ENCODE measurements around the gene CELSR1. TPM values are rescaled to one million over a fixed set of nuclear protein-coding genes. Genes with fewer than 3 reads are reported as not detected.
"Not testable (repeated sequence)": the region's sequence is repeated elsewhere in the genome, so short reads cannot be mapped to it uniquely, and the experiment has no call there.

CELSR1 gene
- total RNA-seq, 3 donors from 2014 or later: 1.9 to 4.2 (median 2.5) TPM

- TF ChIP-seq, protein P1, sequence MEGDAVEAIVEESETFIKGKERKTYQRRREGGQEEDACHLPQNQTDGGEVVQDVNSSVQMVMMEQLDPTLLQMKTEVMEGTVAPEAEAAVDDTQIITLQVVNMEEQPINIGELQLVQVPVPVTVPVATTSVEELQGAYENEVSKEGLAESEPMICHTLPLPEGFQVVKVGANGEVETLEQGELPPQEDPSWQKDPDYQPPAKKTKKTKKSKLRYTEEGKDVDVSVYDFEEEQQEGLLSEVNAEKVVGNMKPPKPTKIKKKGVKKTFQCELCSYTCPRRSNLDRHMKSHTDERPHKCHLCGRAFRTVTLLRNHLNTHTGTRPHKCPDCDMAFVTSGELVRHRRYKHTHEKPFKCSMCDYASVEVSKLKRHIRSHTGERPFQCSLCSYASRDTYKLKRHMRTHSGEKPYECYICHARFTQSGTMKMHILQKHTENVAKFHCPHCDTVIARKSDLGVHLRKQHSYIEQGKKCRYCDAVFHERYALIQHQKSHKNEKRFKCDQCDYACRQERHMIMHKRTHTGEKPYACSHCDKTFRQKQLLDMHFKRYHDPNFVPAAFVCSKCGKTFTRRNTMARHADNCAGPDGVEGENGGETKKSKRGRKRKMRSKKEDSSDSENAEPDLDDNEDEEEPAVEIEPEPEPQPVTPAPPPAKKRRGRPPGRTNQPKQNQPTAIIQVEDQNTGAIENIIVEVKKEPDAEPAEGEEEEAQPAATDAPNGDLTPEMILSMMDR (IDR thresholded peaks at IDR 0.05): no peak
- no peaks in the 10 kb centered on the region for H3K4me1 ChIP-seq (ENCODE audit: low read depth)
- intact Hi-C loops (cut with DNase I, micrococcal nuclease): no loop called here
These were observed 63.4 kb downstream of the CELSR1 start for GRCh38 chr22:46473896-46474557.

GRCh38 chr22:46473021-46473779 is 64.2 kb downstream of the CELSR1 start:
- Histone ChIP-seq H3K4me3 (no peak overlapping the region), H3K4me1 (ENCODE audit: low read depth) (no peaks in the 10 kb centered on the region), H3K36me3 (ENCODE audit: low read depth) (no peaks in the 10 kb centered on the region), H3K9me3 (no peaks in the 10 kb centered on the region)
- TF ChIP-seq, protein P1 (IDR thresholded peaks at IDR 0.05): no peak
- intact Hi-C loops (cut with DNase I, micrococcal nuclease): no loop called here
- no peak for ATAC-seq
- DNase-seq: no peak

More at GRCh38 chr22:46473896-46474557, 63.4 kb downstream of the CELSR1 start:
- H3K4me3 ChIP-seq: no peak overlapping the region
- ATAC-seq (no peak), DNase-seq (no peak)
- H3K36me3 ChIP-seq (ENCODE audit: low read depth): no peaks in the 10 kb centered on the region
- H3K9me3 ChIP-seq: no peaks in the 10 kb centered on the region

- H3K4me1 ChIP-seq (ENCODE audit: low read depth): no peaks in the 10 kb centered on the region
- DNase-seq (no peak), ATAC-seq (no peak)
- no peaks in the 10 kb centered on the region for H3K9me3 ChIP-seq
- intact Hi-C loops (cut with DNase I, micrococcal nuclease): no loop called here
- H3K4me3 ChIP-seq: no peak overlapping the region
- H3K36me3 ChIP-seq (ENCODE audit: low read depth): no peaks in the 10 kb centered on the region
- TF ChIP-seq, protein P1 (IDR thresholded peaks at IDR 0.05): no peak
These were observed 64.8 kb downstream of the CELSR1 start for GRCh38 chr22:46472722-46473016.

GRCh38 chr22:46471901-46472721 is 65.3 kb downstream of the CELSR1 start:
- Histone ChIP-seq H3K36me3 (ENCODE audit: low read depth) (no peaks in the 10 kb centered on the region), H3K4me1 (ENCODE audit: low read depth) (no peaks in the 10 kb centered on the region), H3K9me3 (no peaks in the 10 kb centered on the region), H3K4me3 (no peak overlapping the region)
- ATAC-seq: no peak
- TF ChIP-seq, protein P1 (IDR thresholded peaks at IDR 0.05): no peak
- no peak for DNase-seq
- intact Hi-C loops (cut with DNase I, micrococcal nuclease): no loop called here

GRCh38 chr22:46471330-46471729 is 66.1 kb downstream of the CELSR1 start:
- H3K9me3 ChIP-seq; intact Hi-C loops (cut with DNase I, micrococcal nuclease); H3K36me3 ChIP-seq (ENCODE audit: low read depth); H3K4me1 ChIP-seq (ENCODE audit: low read depth); H3K4me3 ChIP-seq; ATAC-seq; DNase-seq: not testable (repeated sequence)

GRCh38 chr22:46469711-46470110 is 67.7 kb downstream of the CELSR1 start:
- Histone ChIP-seq H3K9me3 (no peaks in the 10 kb centered on the region), H3K4me1 (ENCODE audit: low read depth) (no peaks in the 10 kb centered on the region), H3K4me3 (no peak overlapping the region), H3K36me3 (ENCODE audit: low read depth) (no peaks in the 10 kb centered on the region)
- intact Hi-C loops (cut with DNase I, micrococcal nuclease): no loop called here
- ATAC-seq (no peak), DNase-seq (no peak)
- TF ChIP-seq, protein P1 (IDR thresholded peaks at IDR 0.05): no peak
